Body of pancreas (tissue), 4 donors: Measurements from ENCODE around the gene PLPP2.
"Not testable (repeated sequence)": the region's sequence is repeated elsewhere in the genome, so short reads cannot be mapped to it uniquely, and the experiment has no call there.

ENCODE experiments used
- POLR2A ChIP-seq, 3 donors: fragments of 450-650 bp; IDR thresholded peaks; one replicate each; pipeline ENCODE4 v1.6.1; 2016; ENCODE audit warnings: antibody characterized with exemption in 3 of 3, mild to moderate bottlenecking in 2 of 3
- TF ChIP-seq, protein P1 (sequence below), 7 experiments: fragments of 450-650 bp in 4 of 7; fragments of 200-600 bp in 3 of 7; sonication (generic) in 3 of 7; IDR thresholded peaks; one replicate each; pipeline ENCODE4 v1.5.1; 2016 to 2019; ENCODE audit warnings: antibody characterized with exemption in 7 of 7

DNA sequence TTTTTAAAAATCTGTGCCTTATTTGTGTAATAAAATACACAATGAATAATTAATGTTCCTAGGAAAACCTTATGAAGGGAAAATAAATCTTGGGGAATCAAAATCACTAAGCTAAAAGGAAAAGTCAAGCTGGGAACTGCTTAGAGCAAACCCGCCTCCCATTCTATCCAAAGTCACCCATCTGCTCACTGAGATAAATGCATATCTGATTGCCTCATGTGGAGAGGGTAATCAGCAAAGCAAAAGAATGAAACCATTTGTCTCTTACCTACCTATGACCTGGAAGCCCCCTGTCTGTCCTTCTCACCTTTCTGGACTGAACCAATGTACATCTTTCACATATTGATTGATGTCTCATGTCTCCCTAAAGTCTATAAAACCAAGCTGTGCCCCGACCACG lies 34.4 kb downstream of the PLPP2 start:
- TF ChIP-seq, protein P1, sequence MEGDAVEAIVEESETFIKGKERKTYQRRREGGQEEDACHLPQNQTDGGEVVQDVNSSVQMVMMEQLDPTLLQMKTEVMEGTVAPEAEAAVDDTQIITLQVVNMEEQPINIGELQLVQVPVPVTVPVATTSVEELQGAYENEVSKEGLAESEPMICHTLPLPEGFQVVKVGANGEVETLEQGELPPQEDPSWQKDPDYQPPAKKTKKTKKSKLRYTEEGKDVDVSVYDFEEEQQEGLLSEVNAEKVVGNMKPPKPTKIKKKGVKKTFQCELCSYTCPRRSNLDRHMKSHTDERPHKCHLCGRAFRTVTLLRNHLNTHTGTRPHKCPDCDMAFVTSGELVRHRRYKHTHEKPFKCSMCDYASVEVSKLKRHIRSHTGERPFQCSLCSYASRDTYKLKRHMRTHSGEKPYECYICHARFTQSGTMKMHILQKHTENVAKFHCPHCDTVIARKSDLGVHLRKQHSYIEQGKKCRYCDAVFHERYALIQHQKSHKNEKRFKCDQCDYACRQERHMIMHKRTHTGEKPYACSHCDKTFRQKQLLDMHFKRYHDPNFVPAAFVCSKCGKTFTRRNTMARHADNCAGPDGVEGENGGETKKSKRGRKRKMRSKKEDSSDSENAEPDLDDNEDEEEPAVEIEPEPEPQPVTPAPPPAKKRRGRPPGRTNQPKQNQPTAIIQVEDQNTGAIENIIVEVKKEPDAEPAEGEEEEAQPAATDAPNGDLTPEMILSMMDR (IDR thresholded peaks at IDR 0.05) = not testable (repeated sequence)
- TF ChIP-seq POLR2A (IDR thresholded peaks at IDR 0.05) = not testable (repeated sequence)
